H1 (cell line): ENCODE results near the gene PAF1. TPM values are rescaled to one million over a fixed set of nuclear protein-coding genes. Genes with fewer than 3 reads are reported as not detected.

Experiments used
- ATF2 ChIP-seq: IDR thresholded peaks from 2 replicates; pipeline ENCODE4 v1.6.1; 2012; ENCODE audit warnings: low read length, inconsistent platforms
- BACH1 ChIP-seq: IDR thresholded peaks from 2 replicates; pipeline ENCODE4 v1.6.1; 2012; ENCODE audit warnings: low read length, improper control_type of control experiment
- CHD2 ChIP-seq: IDR thresholded peaks from 2 replicates; pipeline ENCODE4 v1.6.1; 2012; ENCODE audit warnings: low read length, improper control_type of control experiment
- GTF2F1 ChIP-seq: IDR thresholded peaks from 2 replicates; pipeline ENCODE4 v1.6.1; 2012; ENCODE audit warnings: low read depth, low read length, improper control_type of control experiment, borderline replicate concordance
- MAX ChIP-seq: IDR thresholded peaks from 2 replicates; pipeline ENCODE4 v1.6.1; 2012; ENCODE audit warnings: inconsistent platforms
- PHF8 ChIP-seq: fragments of 200-600 bp; sonication (generic); conservative IDR thresholded peaks from 2 replicates; pipeline ENCODE4 v1.7.1; 2012; ENCODE audit warnings: low read depth, mild to moderate bottlenecking, inconsistent platforms, low read length, moderate library complexity
- POLR2A ChIP-seq, 2 experiments: IDR thresholded peaks; 1 replicate in 1 of 2; 2 replicates in 1 of 2; pipeline ENCODE4 v1.6.1; 2011; ENCODE audit warnings: low read depth in 2 of 2, low read length in 2 of 2, mild to moderate bottlenecking in 2 of 2; ENCODE audit errors: control extremely low read depth in 1 of 2
- TCF12 ChIP-seq: IDR thresholded peaks from 2 replicates; pipeline ENCODE4 v1.6.1; 2011; ENCODE audit warnings: low read depth, mild to moderate bottlenecking, low read length
- YY1 ChIP-seq: IDR thresholded peaks from 2 replicates; pipeline ENCODE4 v1.6.1; 2011; ENCODE audit warnings: low read depth, mild to moderate bottlenecking, low read length
- polyA plus RNA-seq, 7 experiments: library from polyadenylated mRNA; depleted of rRNA in 3 of 7; stranded (reverse) in 5 of 7; unstranded in 2 of 7; fragments of >200 nt in 5 of 7; fragments of 200-250 nt in 2 of 7; gene quantifications; 1 replicate in 5 of 7; 2 replicates in 1 of 7; 4 replicates in 1 of 7; pipeline versions ENCODE4 v1.2.1 to v1.2.3, GENCODE V29; 2011 to 2013; ENCODE audit warnings: missing spikeins in 2 of 7, mixed read lengths in 2 of 7
- total RNA-seq: library from RNA; stranded (reverse); fragmentation: NEBNext Ultra II Directional; extraction: Animal tissue kit (Norgen Biotek cat#: 25700); gene quantifications from 2 replicates; pipeline ENCODE4 v1.2.1, GENCODE V29; 2021

Gene PAF1
- total and polyA plus RNA-seq, 2 of the 8 experiments (the other 6 are each of a cell fraction or from before 2014, with no cell fraction given): 31.4 to 58.6 TPM

- TF ChIP-seq ATF2 (no peak), POLR2A (IDR thresholded peaks at IDR 0.05; ENCODE audit: control extremely low read depth in 1 of 2, low read depth in 2 of 2, low read length in 2 of 2) (peak; percentile 74 to 93), GTF2F1 (no peak), PHF8 (peak; percentile 80), YY1 (0 out of 2 replicates have a peak, but pooled peaks have one; percentile 16), MAX (peak; percentile 21; the same call in 1 of the 2 replicates), CHD2 (no peak), TCF12 (no peak), BACH1 (no peak)
- TF ChIP-seq, all 59 proteins: peak for 15
Measured at GRCh38 chr19:39406656-39407409, 15.9 kb upstream of the PAF1 start, which contains the start of gene ZFP36 (continued).
